Glutamatergic neuron (in vitro differentiated cells): ENCODE results near the gene CNTNAP2. TPM values are rescaled to one million over a fixed set of nuclear protein-coding genes. Genes with fewer than 3 reads are reported as not detected.

Source experiments
- DNase-seq: peaks from one replicate; pipeline ENCODE4 v3.0.0; 2022
- H3K27ac Mint-ChIP-seq: one replicate; pipeline ENCODE4 v1.8.0; 2020; ENCODE audit warnings: mild to moderate bottlenecking, mixed read lengths, inconsistent platforms; ENCODE audit not compliant: unreplicated experiment
- H3K27me3 Mint-ChIP-seq: one replicate; pipeline ENCODE4 v1.8.0; 2020; ENCODE audit warnings: mild to moderate bottlenecking, moderate library complexity, mixed read lengths, inconsistent platforms; ENCODE audit not compliant: unreplicated experiment
- H3K36me3 Mint-ChIP-seq: one replicate; pipeline ENCODE4 v1.8.0; 2020; ENCODE audit warnings: mild to moderate bottlenecking, mixed read lengths, inconsistent platforms; ENCODE audit not compliant: unreplicated experiment
- H3K4me1 Mint-ChIP-seq: one replicate; pipeline ENCODE4 v1.8.0; 2020; ENCODE audit warnings: mild to moderate bottlenecking, low read depth, mixed read lengths, inconsistent platforms; ENCODE audit not compliant: unreplicated experiment
- H3K4me3 Mint-ChIP-seq: one replicate; pipeline ENCODE4 v1.8.0; 2020; ENCODE audit warnings: mild to moderate bottlenecking, mixed read lengths, inconsistent platforms; ENCODE audit not compliant: unreplicated experiment
- H3K9me3 Mint-ChIP-seq: one replicate; pipeline ENCODE4 v1.8.0; 2020; ENCODE audit warnings: mild to moderate bottlenecking, moderate library complexity, mixed read lengths, inconsistent platforms; ENCODE audit not compliant: unreplicated experiment
- total RNA-seq: library from RNA; stranded (reverse); fragmentation: NEBNext Ultra II Directional; extraction: Animal tissue kit (Norgen Biotek cat#: 25700); gene quantifications from one replicate; pipeline ENCODE4 v1.2.1, GENCODE V29; 2021; ENCODE audit not compliant: unreplicated experiment
- TF ChIP-seq, protein P1 (sequence below): fragments of 200-600 bp; sonication (generic); IDR thresholded peaks from one replicate; pipeline ENCODE4 v1.5.0; 2021; ENCODE audit not compliant: partially characterized antibody, unreplicated experiment

Gene CNTNAP2
- total RNA-seq, 1 donor from 2014 or later, result 25.8 TPM

DNA sequence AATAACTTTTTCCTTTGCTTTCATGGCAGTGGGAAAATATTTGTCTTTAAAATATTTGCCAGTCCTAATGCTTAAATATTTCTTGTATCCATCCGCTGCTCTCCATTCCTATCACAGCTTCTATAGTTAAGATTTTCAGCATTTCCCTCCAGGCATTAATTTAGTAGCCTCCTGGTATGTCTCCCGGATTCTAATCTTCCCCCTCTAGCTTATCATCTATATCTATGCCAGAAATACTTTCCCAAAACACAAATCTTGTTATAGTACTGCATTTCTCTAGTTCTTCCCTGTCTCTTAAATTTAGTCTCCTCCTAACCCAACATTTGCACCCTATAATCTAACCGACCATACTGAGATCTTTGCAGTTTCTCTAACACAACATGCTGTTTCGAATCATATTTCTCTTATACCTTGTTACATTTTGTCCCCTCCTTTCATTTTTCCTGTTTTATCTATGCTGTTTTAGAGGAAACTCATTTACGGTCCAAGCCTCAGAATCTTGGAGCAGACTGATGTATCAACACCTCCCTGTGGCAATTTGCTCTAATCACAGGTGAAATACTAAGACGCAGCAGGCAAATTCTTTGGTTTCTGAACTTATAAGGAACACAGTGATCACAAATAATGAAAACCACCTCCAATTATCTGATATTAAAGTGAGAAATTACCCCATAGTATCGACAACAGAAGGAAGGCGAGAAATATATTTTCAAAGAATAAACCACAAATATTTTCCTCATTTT, 10.3 kb downstream of the CNTNAP2 start:
- DNase-seq, result no peak
- no peak overlapping the region for H3K27ac Mint-ChIP-seq
- H3K36me3 Mint-ChIP-seq, result no peaks in the 10 kb centered on the region
- H3K4me3 Mint-ChIP-seq, result no peak overlapping the region
- TF ChIP-seq, protein P1, sequence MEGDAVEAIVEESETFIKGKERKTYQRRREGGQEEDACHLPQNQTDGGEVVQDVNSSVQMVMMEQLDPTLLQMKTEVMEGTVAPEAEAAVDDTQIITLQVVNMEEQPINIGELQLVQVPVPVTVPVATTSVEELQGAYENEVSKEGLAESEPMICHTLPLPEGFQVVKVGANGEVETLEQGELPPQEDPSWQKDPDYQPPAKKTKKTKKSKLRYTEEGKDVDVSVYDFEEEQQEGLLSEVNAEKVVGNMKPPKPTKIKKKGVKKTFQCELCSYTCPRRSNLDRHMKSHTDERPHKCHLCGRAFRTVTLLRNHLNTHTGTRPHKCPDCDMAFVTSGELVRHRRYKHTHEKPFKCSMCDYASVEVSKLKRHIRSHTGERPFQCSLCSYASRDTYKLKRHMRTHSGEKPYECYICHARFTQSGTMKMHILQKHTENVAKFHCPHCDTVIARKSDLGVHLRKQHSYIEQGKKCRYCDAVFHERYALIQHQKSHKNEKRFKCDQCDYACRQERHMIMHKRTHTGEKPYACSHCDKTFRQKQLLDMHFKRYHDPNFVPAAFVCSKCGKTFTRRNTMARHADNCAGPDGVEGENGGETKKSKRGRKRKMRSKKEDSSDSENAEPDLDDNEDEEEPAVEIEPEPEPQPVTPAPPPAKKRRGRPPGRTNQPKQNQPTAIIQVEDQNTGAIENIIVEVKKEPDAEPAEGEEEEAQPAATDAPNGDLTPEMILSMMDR, result peak; percentile 2
- H3K9me3 Mint-ChIP-seq, result no peaks in the 10 kb centered on the region
- H3K27me3 Mint-ChIP-seq, result no peaks in the 10 kb centered on the region
- H3K4me1 Mint-ChIP-seq, result no peaks in the 10 kb centered on the region

DNA sequence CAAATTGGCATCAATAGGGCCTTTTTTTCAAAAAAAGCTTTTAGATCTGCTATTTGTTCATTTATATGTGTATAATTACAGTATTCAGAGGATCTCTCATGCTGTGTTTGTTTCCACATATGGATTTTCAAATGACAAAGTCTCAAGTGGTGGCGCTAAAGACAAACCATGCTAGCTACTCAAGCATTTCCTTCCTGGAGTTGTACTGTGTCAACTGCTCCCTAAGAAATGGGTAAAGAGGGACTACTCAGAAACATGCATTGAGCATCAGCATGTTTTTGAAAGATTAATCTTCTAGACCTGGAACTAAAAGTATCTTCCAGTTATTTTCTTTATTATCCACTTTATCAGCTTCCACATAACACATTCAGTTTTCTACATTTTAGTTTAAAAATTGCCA, 12.7 kb downstream of the CNTNAP2 start:
- DNase-seq, result no peak
- Mint-ChIP-seq H3K27ac (no peak overlapping the region), H3K4me3 (no peak overlapping the region), H3K36me3 (no peaks in the 10 kb centered on the region), H3K9me3 (no peaks in the 10 kb centered on the region), H3K4me1 (no peaks in the 10 kb centered on the region), H3K27me3 (no peaks in the 10 kb centered on the region)
- TF ChIP-seq, protein P1, result no peak

DNA sequence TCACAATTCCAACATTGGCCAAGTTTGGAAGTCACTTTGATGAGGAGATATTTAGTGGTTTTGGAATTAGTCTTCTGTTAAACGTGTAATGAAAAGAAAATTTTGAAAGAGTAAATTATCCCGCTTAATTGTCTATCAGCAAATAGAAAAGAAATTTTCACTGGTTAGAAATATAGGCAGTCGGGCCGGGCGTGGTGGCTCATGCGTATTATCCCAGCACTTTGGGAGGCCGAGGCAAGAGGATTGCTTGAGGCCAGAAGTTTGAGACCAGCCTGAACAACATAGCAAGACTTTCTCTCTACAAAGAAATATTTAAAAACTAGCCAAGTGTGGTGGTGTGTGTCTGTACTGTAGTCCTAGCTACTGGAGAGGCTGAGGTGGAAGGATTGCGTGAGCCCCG, 13.4 kb downstream of the CNTNAP2 start:
- Mint-ChIP-seq H3K9me3 (no peaks in the 10 kb centered on the region), H3K36me3 (no peaks in the 10 kb centered on the region), H3K27me3 (no peaks in the 10 kb centered on the region), H3K4me3 (no peak overlapping the region), H3K27ac (no peak overlapping the region), H3K4me1 (no peaks in the 10 kb centered on the region)
- DNase-seq, result no peak
- TF ChIP-seq, protein P1, result no peak

DNA sequence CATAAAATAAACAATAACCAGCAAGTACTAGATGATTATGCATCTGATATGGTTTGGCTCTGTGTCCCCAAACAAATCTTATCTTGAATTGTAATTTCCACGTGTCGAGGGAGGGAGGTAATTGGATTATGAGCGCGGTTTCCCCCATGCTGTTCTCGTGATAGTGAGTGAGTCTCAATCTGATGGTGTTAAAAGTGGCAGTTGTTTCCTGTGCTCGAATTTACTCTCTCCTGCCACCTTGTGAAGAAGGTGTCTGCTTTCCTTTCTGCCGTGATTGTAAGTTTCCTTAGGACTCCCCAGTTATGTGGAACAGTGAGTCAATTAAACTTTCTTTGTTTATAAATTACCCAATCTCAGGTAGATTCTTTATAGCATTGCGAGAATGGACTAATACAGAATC, 15.1 kb downstream of the CNTNAP2 start:
- no peak overlapping the region for H3K27ac Mint-ChIP-seq
- TF ChIP-seq, protein P1, result no peak
- no peaks in the 10 kb centered on the region for H3K9me3 Mint-ChIP-seq
- no peaks in the 10 kb centered on the region for H3K36me3 Mint-ChIP-seq
- H3K4me1 Mint-ChIP-seq, result peaks cover 3% of the 10 kb centered on the region
- H3K27me3 Mint-ChIP-seq, result no peaks in the 10 kb centered on the region
- no peak for DNase-seq
- no peak overlapping the region for H3K4me3 Mint-ChIP-seq

DNA sequence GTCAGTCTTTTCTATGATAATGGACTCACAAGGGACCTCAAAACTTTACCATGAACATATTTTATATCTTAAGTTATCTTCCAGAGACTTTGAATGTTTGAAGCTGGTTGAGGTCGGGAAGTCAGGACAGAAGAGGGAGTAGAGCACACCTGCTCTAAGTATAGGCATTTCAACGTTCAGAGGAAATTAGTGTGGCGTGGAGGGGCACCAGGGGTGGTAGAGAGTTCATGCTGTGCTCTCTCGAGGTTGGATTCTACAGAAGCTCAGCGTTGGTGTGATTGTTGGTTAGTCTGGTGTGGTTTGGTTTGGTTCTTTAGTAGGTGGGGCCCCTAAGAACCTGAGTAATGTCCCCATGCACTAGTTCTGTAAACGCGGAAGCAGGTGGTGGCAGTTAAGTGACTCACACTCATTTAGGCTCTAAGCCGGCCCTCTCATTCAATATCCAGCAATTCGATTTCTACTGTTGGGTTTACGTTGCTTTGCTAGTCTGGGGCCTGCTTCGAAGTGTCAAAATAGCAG, 19.8 kb downstream of the CNTNAP2 start:
- Mint-ChIP-seq H3K9me3 (no peaks in the 10 kb centered on the region), H3K27ac (no peak overlapping the region), H3K36me3 (no peaks in the 10 kb centered on the region), H3K27me3 (no peaks in the 10 kb centered on the region), H3K4me3 (no peak overlapping the region), H3K4me1 (peaks cover 4% of the 10 kb centered on the region)
- DNase-seq, result no peak
- TF ChIP-seq, protein P1, result no peak
